ENCODE data around the gene FABP6. TPM values are rescaled to one million over a fixed set of nuclear protein-coding genes. Genes with fewer than 3 reads are reported as not detected.

Gene FABP6
- total RNA-seq, 4 donors from 2014 or later, result 1.0 TPM; not detected in 3

DNA sequence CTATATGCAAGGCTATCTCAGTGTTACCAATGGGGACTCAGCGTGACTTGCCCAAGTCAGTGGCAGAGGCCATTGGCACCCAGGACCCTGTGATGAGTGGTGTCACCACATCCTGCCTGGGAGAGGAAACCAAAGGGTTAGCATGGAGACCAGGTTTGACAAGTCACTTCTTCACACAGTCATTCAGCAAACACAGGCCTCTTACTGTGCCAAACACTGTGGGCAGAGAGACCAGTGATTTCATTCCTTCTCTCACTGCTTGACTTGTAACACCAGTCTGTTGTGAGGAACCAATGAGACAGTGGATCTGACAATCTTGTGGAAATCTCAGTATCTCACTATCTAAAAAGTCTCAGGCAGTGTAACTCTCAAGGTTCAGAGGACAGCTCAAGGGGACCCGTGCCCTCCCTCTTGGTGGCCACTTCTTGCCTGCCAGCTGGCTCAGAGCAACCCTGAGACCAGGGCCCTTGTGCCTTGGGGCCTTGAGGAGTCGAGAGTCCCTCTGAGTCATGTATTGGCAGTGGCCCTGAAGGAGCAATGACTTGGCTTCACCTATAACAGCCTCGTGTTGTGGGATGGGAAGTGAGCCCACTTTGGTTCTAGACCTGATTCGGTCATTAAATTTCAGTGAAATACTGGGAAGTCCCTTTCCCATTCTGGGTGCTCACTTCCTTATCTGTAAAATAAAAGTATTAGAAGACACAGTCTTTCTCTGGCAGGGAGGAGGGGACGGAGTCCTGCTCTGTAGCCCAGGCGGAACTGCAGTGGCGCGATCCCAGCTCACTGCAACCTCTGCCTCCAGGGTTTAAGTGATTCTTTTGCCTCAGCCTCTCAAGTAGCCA lies 1.6 kb downstream of the FABP6 start:
- 44 to 51% methylated on average over 9 of the region's 9 CpGs for WGBS, 2 donors
- intact Hi-C loops (cut with DNase I; ENCODE audit: low total_unique reads), result no loop called here
- TF ChIP-seq, protein P1, sequence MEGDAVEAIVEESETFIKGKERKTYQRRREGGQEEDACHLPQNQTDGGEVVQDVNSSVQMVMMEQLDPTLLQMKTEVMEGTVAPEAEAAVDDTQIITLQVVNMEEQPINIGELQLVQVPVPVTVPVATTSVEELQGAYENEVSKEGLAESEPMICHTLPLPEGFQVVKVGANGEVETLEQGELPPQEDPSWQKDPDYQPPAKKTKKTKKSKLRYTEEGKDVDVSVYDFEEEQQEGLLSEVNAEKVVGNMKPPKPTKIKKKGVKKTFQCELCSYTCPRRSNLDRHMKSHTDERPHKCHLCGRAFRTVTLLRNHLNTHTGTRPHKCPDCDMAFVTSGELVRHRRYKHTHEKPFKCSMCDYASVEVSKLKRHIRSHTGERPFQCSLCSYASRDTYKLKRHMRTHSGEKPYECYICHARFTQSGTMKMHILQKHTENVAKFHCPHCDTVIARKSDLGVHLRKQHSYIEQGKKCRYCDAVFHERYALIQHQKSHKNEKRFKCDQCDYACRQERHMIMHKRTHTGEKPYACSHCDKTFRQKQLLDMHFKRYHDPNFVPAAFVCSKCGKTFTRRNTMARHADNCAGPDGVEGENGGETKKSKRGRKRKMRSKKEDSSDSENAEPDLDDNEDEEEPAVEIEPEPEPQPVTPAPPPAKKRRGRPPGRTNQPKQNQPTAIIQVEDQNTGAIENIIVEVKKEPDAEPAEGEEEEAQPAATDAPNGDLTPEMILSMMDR (IDR thresholded peaks at IDR 0.05), result no peak
- TF ChIP-seq POLR2A (IDR thresholded peaks at IDR 0.05), result no peak
- DNase-seq (ENCODE audit: low spot score in 2 of 2), result peak in 1 of 2 donors; percentile 39
- H3K4me3 ChIP-seq (ENCODE audit: low read depth, poor library complexity, severe bottlenecking), result no peak overlapping the region

DNA sequence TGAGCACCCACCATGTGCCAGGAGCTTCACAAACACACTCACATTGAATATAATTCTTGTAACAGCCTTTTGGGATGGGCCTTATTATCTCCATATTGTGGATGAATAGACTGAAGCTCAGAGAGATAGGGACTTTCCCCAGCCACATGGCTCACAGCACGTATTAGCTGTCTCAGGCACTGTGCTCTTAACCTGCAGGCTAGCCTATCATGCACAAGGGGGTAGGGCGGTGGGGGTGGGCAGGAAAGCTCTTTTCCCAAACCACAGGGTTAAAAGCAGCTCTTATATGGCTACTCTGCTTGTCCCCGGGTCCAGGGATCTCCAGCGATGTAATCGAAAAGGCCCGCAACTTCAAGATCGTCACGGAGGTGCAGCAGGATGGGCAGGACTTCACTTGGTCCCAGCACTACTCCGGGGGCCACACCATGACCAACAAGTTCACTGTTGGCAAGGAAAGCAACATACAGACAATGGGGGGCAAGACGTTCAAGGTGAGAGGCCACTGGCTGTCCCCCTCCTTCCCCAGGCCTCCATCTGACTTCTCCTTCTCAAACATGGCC lies 2.6 kb downstream of the FABP6 start:
- DNase-seq (ENCODE audit: low spot score in 2 of 2), result no peak
- 75 to 80% methylated on average over 10 of the region's 10 CpGs for WGBS, 2 donors
- TF ChIP-seq, protein P1 (IDR thresholded peaks at IDR 0.05), result no peak
- no peak for TF ChIP-seq POLR2A (IDR thresholded peaks at IDR 0.05)
- H3K4me3 ChIP-seq (ENCODE audit: low read depth, poor library complexity, severe bottlenecking), result no peak overlapping the region
- intact Hi-C loops (cut with DNase I; ENCODE audit: low total_unique reads), result no loop called here

DNA sequence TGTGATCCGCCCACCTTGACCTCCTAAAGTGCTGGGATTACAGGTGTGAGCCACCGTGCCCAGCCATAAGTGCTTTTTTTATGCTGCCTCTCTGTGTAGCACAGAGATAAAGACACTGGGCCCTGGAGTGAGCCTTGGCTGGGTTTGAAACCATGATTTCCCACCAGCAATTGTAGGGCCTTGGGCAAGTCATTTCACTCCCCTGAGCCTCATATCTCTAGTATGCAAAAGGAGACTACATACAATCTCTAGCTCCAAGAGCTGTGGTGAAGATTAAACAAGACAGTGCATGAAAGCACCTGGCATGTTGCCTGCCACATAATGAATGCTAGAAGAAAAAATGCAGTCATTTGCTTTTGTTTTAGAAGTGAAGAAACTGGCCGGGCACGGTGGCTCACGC lies 3.9 kb downstream of the FABP6 start:
- no peak for TF ChIP-seq POLR2A (IDR thresholded peaks at IDR 0.05)
- TF ChIP-seq, protein P1 (IDR thresholded peaks at IDR 0.05), result no peak
- H3K4me3 ChIP-seq (ENCODE audit: low read depth, poor library complexity, severe bottlenecking), result no peak overlapping the region
- 55 to 65% methylated on average over 5 of the region's 5 CpGs for WGBS, 2 donors
- peak in 1 of 2 donors; percentile 36 for DNase-seq (ENCODE audit: low spot score in 2 of 2)
- intact Hi-C loops (cut with DNase I; ENCODE audit: low total_unique reads), result no loop called here

DNA sequence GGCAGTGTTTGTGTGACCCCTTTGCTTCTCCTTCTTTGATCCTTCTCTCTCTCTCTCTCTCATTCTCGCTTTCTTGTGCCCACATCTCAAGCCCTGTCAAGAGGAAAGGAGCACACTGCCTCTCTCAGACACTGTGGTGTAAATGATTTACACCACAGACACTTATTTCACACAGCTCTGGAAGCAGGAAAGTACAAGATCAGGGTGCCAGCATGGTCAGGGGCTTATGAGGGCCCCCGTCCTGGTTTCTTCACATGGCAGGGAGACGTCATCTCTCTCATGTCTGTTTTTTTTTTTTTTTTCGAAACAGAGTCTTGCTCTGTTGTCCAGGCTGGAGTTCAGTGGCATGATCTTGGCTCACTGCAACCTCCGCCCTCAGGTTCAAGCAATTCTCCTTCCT lies 6.4 kb downstream of the FABP6 start:
- intact Hi-C loops (cut with DNase I; ENCODE audit: low total_unique reads), result no loop called here
- WGBS, 2 donors, result 87 to 92% methylated on average over 5 of the region's 5 CpGs
- TF ChIP-seq POLR2A (IDR thresholded peaks at IDR 0.05), result no peak
- TF ChIP-seq, protein P1 (IDR thresholded peaks at IDR 0.05), result no peak
- no peak for DNase-seq (ENCODE audit: low spot score in 2 of 2)
- H3K4me3 ChIP-seq (ENCODE audit: low read depth, poor library complexity, severe bottlenecking), result no peak overlapping the region

DNA sequence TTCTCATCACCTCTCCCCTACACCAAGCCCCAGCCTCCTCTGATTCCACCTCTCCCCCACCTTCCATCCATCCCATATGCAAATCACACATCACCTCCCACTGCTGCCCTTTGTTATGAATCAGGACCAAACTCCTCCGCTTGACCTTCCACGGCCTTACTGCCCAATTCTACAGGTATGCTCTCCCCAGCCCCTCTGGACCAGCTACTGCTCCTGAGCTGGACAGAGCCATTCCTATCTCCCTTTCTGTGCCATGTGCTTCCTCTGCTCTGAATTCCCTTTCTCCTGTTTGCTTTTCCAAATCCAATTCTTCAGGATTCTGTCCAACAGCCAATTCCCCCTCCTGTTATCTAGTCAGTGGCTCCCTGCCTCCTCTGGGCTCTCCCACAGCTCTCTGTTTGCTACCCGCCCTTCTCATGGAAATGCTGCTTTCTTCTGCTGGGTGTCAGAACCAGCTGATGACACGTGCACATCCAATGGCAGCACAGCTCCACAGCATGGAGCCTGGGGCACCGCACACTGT lies 8.3 kb downstream of the FABP6 start:
- intact Hi-C loops (cut with DNase I; ENCODE audit: low total_unique reads), result no loop called here
- H3K4me3 ChIP-seq (ENCODE audit: low read depth, poor library complexity, severe bottlenecking), result no peak overlapping the region
- TF ChIP-seq POLR2A (IDR thresholded peaks at IDR 0.05), result no peak
- TF ChIP-seq, protein P1 (IDR thresholded peaks at IDR 0.05), result no peak
- DNase-seq (ENCODE audit: low spot score in 2 of 2), result no peak
- 76 to 82% methylated on average over 5 of the region's 5 CpGs for WGBS, 2 donors

Measured in lower leg skin (tissue), 4 donors.